PC-3 (cell line): ENCODE results near the gene CCDC71. TPM values are rescaled to one million over a fixed set of nuclear protein-coding genes. Genes with fewer than 3 reads are reported as not detected.

Experiments
- ATAC-seq: fragments of 200-7000 bp; cut with Tn5 transposase; 2 replicates; pipeline ENCODE4 v1.9.1; 2020; ENCODE audit warnings: mild to moderate bottlenecking, moderate library complexity
- BruUV-seq: library from RNA; stranded (reverse); fragments of 400-500 nt; replicated peaks from 2 replicates; lab custom pipeline; 2021; lab: Mats Ljungman, UMichigan
- CTCF ChIA-PET: fragments of 300-600 bp; sonication (Branson Sonifier 250); formaldehyde crosslinking; loops from one replicate; lab custom pipeline; 2022; ENCODE audit warnings: antibody characterized with exemption; lab: Charles Lee
- POLR2A ChIA-PET: fragments of 300-600 bp; sonication (Branson Sonifier 250); formaldehyde crosslinking; loops from one replicate; lab custom pipeline; 2022; ENCODE audit warnings: antibody characterized with exemption; ENCODE audit not compliant: unreplicated experiment; lab: Charles Lee
- DNase-seq: peaks from one replicate; pipeline ENCODE4 v3.0.0-alpha.2; 2015
- H2AFZ ChIP-seq: fragments of 300-600 bp; sonication (generic); 2 replicates; pipeline ENCODE4 v1.6.0; 2016; ENCODE audit warnings: antibody characterized with exemption, low read length
- H3F3A ChIP-seq: fragments of 300-600 bp; sonication (generic); one replicate; pipeline ENCODE4 v1.6.0; 2017; ENCODE audit warnings: antibody characterized with exemption, low read length, control low read depth, mild to moderate bottlenecking; ENCODE audit not compliant: unreplicated experiment
- H3K27ac ChIP-seq: fragments of 300-600 bp; sonication (generic); 2 replicates; pipeline ENCODE4 v1.5.1; 2016; ENCODE audit warnings: mild to moderate bottlenecking, low read length
- H3K27me3 ChIP-seq: fragments of 300-600 bp; sonication (generic); 2 replicates; pipeline ENCODE4 v1.6.1; 2016; ENCODE audit warnings: low read length, mixed read lengths
- H3K36me3 ChIP-seq: fragments of 300-600 bp; sonication (generic); 2 replicates; pipeline ENCODE4 v1.6.1; 2016; ENCODE audit warnings: low read depth, mixed run types, low read length, mixed read lengths
- H3K4me1 ChIP-seq: fragments of 300-600 bp; sonication (generic); 2 replicates; pipeline ENCODE4 v1.5.1; 2016; ENCODE audit warnings: low read length; ENCODE audit not compliant: insufficient read depth
- H3K4me2 ChIP-seq: fragments of 300-600 bp; sonication (generic); 2 replicates; pipeline ENCODE4 v1.6.0; 2016; ENCODE audit warnings: low read length
- H3K4me3 ChIP-seq: fragments of 300-600 bp; sonication (generic); 2 replicates; pipeline ENCODE4 v1.5.1; 2016; ENCODE audit warnings: mild to moderate bottlenecking, low read length, mixed read lengths
- H3K79me2 ChIP-seq: fragments of 300-600 bp; sonication (generic); 2 replicates; pipeline ENCODE4 v1.6.1; 2017; ENCODE audit warnings: low read length, mixed read lengths
- H3K9ac ChIP-seq: fragments of 300-600 bp; sonication (generic); 2 replicates; pipeline ENCODE4 v1.6.0; 2016; ENCODE audit warnings: mild to moderate bottlenecking, low read length
- H3K9me2 ChIP-seq: fragments of 300-600 bp; sonication (generic); replicated peaks from 2 replicates; pipeline ENCODE4 v1.6.1; 2016; ENCODE audit warnings: mixed run types, low read length, mixed read lengths
- H3K9me3 ChIP-seq: fragments of 300-600 bp; sonication (generic); 2 replicates; pipeline ENCODE4 v1.6.1; 2016; ENCODE audit warnings: low read length, mixed read lengths
- H4K20me1 ChIP-seq: fragments of 300-600 bp; sonication (generic); 2 replicates; pipeline ENCODE4 v1.6.1; 2016; ENCODE audit warnings: low read length, mixed read lengths
- EZH2 ChIP-seq: fragments of 300-600 bp; sonication (generic); IDR thresholded peaks from one replicate; pipeline ENCODE4 v1.6.1; 2017; ENCODE audit warnings: antibody characterized with exemption, mild to moderate bottlenecking, low read length; ENCODE audit not compliant: unreplicated experiment
- EZH2phosphoT487 ChIP-seq: fragments of 300-600 bp; sonication (generic); IDR thresholded peaks from 2 replicates; pipeline ENCODE4 v1.6.1; 2018; ENCODE audit warnings: mild to moderate bottlenecking, antibody characterized with exemption, low read length, borderline replicate concordance
- intact Hi-C: fragments of 100-400 bp; cut with micrococcal nuclease; formaldehyde crosslinking; loops from 2 replicates; pipeline ENCODE4 v1.9.0; 2023
- total RNA-seq: library from RNA; depleted of rRNA; stranded (reverse); fragments of >200 nt; gene quantifications from 2 replicates; pipeline ENCODE4 v1.2.3, GENCODE V29; 2014
- TF ChIP-seq, protein P1 (sequence below): fragments of 300-600 bp; sonication (generic); conservative IDR thresholded peaks from 2 replicates; pipeline ENCODE4 v1.5.1; 2017; ENCODE audit warnings: antibody characterized with exemption, low read depth, mild to moderate bottlenecking, low read length

The CCDC71 gene
- total RNA-seq, 1 experiment from 2014 or later, result 19.4 TPM

DNA sequence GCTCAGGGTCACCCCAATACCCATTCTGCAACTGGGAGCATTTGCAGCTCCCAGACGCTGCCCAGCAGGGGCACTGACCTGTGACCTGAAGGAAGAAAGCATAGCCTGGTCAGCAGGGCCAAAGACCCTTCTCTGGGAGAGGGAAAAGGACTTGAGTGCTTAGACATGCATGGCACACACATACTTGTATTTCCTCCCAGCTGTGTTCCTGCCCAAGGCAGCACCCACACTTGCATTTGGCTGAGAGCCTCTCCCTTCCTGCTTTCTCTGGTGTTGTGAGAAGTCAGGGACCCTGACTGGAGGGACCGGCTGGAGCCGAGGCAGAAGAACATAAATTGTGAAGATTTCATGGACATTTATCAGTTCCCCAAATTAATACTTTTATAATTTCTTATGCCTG lies 26.1 kb downstream of the CCDC71 start:
- no peak for TF ChIP-seq EZH2phosphoT487
- TF ChIP-seq EZH2, result no peak
- TF ChIP-seq, protein P1, sequence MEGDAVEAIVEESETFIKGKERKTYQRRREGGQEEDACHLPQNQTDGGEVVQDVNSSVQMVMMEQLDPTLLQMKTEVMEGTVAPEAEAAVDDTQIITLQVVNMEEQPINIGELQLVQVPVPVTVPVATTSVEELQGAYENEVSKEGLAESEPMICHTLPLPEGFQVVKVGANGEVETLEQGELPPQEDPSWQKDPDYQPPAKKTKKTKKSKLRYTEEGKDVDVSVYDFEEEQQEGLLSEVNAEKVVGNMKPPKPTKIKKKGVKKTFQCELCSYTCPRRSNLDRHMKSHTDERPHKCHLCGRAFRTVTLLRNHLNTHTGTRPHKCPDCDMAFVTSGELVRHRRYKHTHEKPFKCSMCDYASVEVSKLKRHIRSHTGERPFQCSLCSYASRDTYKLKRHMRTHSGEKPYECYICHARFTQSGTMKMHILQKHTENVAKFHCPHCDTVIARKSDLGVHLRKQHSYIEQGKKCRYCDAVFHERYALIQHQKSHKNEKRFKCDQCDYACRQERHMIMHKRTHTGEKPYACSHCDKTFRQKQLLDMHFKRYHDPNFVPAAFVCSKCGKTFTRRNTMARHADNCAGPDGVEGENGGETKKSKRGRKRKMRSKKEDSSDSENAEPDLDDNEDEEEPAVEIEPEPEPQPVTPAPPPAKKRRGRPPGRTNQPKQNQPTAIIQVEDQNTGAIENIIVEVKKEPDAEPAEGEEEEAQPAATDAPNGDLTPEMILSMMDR, result no peak
- H3K9me2 ChIP-seq, result no peaks in the 10 kb centered on the region
- CTCF ChIA-PET, result no interaction called here
- H3F3A ChIP-seq, result no peaks in the 10 kb centered on the region
- H3K27me3 ChIP-seq, result no peaks in the 10 kb centered on the region
- H3K36me3 ChIP-seq, result no peaks in the 10 kb centered on the region
- no peaks in the 10 kb centered on the region for H3K4me1 ChIP-seq
- no peak overlapping the region for H3K27ac ChIP-seq
- H3K79me2 ChIP-seq, result no peaks in the 10 kb centered on the region
- POLR2A ChIA-PET, result no interaction called here
- no peaks in the 10 kb centered on the region for H4K20me1 ChIP-seq
- no peak for ATAC-seq
- DNase-seq, result no peak
- no peak overlapping the region for H2AFZ ChIP-seq
- no peak overlapping the region for H3K4me3 ChIP-seq
- no TSS peak for BruUV-seq
- no peak overlapping the region for H3K4me2 ChIP-seq
- H3K9me3 ChIP-seq, result no peaks in the 10 kb centered on the region
- no peak overlapping the region for H3K9ac ChIP-seq
- intact Hi-C loops, result no loop called here

DNA sequence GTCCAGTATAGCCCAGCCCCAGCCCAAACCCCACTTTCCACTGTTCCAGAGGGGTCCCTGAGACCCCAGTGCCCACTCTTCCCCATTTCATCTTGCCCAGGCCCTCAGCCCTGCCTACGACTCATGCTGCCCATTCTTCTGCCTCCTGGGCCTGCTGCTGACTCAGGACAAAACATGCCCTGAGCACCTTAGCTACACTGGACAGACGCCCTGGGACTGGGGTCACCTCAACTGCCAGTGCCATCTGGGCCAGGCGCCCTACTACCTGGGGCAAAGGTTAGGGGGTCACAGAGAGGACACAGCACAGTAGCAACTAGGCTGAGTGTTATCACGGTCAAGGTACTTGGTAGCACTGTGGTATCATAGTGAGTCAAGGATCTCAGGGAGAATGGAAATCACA lies 30.6 kb downstream of the CCDC71 start:
- no peaks in the 10 kb centered on the region for H3F3A ChIP-seq
- H3K79me2 ChIP-seq, result peaks cover 24% of the 10 kb centered on the region
- ChIA-PET CTCF (no interaction called here), POLR2A (no interaction called here)
- H2AFZ ChIP-seq, result no peak overlapping the region
- H3K4me3 ChIP-seq, result no peak overlapping the region
- no peaks in the 10 kb centered on the region for H3K27me3 ChIP-seq
- DNase-seq (no peak), ATAC-seq (no peak)
- no peaks in the 10 kb centered on the region for H4K20me1 ChIP-seq
- H3K9ac ChIP-seq, result no peak overlapping the region
- H3K9me2 ChIP-seq, result no peaks in the 10 kb centered on the region
- intact Hi-C loops, result no loop called here
- peaks cover 12% of the 10 kb centered on the region for H3K4me1 ChIP-seq
- TF ChIP-seq EZH2 (no peak), EZH2phosphoT487 (no peak)
- TF ChIP-seq, protein P1, result no peak
- H3K4me2 ChIP-seq, result no peak overlapping the region
- no peaks in the 10 kb centered on the region for H3K9me3 ChIP-seq
- H3K27ac ChIP-seq, result no peak overlapping the region
- BruUV-seq, result no TSS peak
- no peaks in the 10 kb centered on the region for H3K36me3 ChIP-seq

DNA sequence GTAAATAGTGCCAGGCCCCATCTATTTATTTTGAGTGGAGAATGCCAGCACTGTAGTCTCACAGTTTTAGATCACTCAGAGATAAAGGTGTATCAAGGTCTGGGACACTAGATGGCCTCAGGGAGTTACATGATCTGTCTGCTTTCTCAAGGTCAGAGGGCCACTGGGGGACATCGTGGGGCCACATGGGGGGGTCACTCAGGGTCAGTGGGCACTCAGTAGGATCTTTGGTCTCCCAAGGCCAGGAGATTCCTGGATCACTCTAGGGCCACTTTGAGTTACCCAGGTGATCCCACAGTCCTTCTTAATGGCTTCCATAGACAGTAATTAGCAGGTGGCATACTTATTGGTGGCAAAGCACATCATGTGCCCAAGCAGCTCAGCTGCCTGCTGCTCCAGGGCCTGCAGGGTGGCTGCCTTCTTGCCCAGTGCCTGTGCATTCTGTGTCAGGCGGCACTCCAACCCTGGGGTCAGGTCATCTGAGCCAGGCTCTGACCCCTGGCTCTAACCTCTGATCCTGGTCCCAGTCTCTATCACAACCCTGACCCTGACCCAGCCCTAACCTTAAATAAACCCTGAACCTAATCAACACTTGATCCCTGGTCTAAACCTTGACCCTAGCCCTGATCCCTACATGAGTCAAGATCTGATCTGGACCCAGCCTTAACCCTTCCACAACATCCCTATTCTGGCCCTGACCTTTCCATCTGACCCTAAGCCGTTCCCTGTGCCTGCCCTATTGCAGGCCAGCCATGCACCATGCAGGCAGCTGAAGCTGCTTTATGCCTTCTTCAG lies 31.5 kb downstream of the CCDC71 start:
- intact Hi-C loops, result loop anchor here (5.0 kb wide), 1 partner anchor 278 kb away; the partner anchor contains the start of genes RHOA and TCTA
- no peaks in the 10 kb centered on the region for H4K20me1 ChIP-seq
- no peaks in the 10 kb centered on the region; the same call in 1 of the 2 replicates for H3K36me3 ChIP-seq
- POLR2A ChIA-PET, result interaction anchor here (0.6 kb wide), 1 partner anchor 97 kb away, joined by 10 read pairs; no protein-coding TSS in a partner anchor
- H3K27me3 ChIP-seq, result no peaks in the 10 kb centered on the region
- no peak overlapping the region for H3K27ac ChIP-seq
- H3K9ac ChIP-seq, result no peak overlapping the region
- H3K9me3 ChIP-seq, result no peaks in the 10 kb centered on the region
- no peak overlapping the region for H2AFZ ChIP-seq
- 0 out of 2 replicates have a peak overlapping the region, but pooled peaks have one; percentile 99 for H3K4me2 ChIP-seq
- CTCF ChIA-PET, result no interaction called here
- H3K79me2 ChIP-seq, result peaks cover 25% of the 10 kb centered on the region
- peaks cover 12% of the 10 kb centered on the region for H3K4me1 ChIP-seq
- no peaks in the 10 kb centered on the region for H3F3A ChIP-seq
- no peaks in the 10 kb centered on the region for H3K9me2 ChIP-seq
- TF ChIP-seq EZH2 (no peak), EZH2phosphoT487 (no peak)
- TF ChIP-seq, protein P1, result no peak; the same call in 1 of the 2 replicates
- H3K4me3 ChIP-seq, result no peak overlapping the region
- BruUV-seq, result no TSS peak
- DNase-seq (no peak), ATAC-seq (no peak)
